ENCODE data around the gene ZNF618.

DNA sequence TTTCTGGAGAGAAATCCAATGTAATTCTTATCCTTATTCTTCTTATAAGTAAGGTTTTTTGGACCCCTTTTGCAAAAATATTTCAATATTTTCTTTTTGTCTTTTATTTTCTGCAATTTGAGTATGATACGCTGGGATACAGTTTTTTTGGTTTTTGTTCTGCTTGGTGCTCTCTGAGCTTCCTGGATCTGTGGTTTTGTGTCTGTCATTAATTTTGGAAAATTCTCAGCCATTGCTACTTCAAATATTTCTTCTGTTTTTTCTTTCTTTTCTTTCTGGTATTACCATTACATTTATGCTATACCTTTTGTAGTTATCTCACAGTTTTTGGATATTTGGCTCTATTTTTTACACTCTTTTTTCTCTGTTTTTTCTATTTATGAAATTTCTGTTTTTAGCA lies 50.1 kb downstream of the ZNF618 start:
- TF ChIP-seq CTCF (conservative IDR thresholded peaks at IDR 0.05; ENCODE audit: low read depth, low read length), result no peak
- no peak for TF ChIP-seq EZH2 (IDR thresholded peaks at IDR 0.05; ENCODE audit: low read length, unreplicated experiment)

Data from PC-3 (cell line).